ENCODE data around the gene PURA. TPM values are rescaled to one million over a fixed set of nuclear protein-coding genes. Genes with fewer than 3 reads are reported as not detected.

The PURA gene
- total RNA-seq, 2 donors from 2014 or later: 39.1 to 43.5 TPM

- peak; percentile 99 for DNase-seq (ENCODE audit: low spot score)
- intact Hi-C loops (cut with DNase I): loop anchor here in 1 of 2 donors (10.0 kb wide), 1 partner anchor 170 kb away; the partner anchor contains the start of gene HBEGF
These were observed 60.8 kb downstream of the PURA start, which contains the start of gene CYSTM1 for GRCh38 chr5:140174465-140175366. Gene CYSTM1, plus strand, starts transcription at chr5:140175188. Its CDS starts 19,278 bp downstream, at chr5:140194466.

Other genes with a start within 250 kb of the PURA start
- under 1 TPM; 0.51 to 0.90 TPM for gene NRG2, start 70.8 kb upstream of the PURA start, total RNA-seq
- 10 to 100 TPM; 21.3 to 26.6 TPM for gene IGIP, start 11.8 kb downstream of the PURA start, total RNA-seq
- 10 to 100 TPM; 46.6 to 80.9 TPM for gene CYSTM1, start 61.1 kb downstream of the PURA start, total RNA-seq
- 10 to 100 TPM; 38.2 to 46.2 TPM for gene PFDN1, start 189.0 kb downstream of the PURA start, total RNA-seq
- gene HBEGF, start 232.5 kb downstream of the PURA start, total RNA-seq: 1 to 10 TPM; 6.9 to 9.5 TPM
- gene SLC4A9, start 246.1 kb downstream of the PURA start, total RNA-seq: not detected

All from posterior vena cava (tissue), 2 donors.